GM19395 (cell line): ENCODE results near the gene POM121L12.

Source experiments
- ATAC-seq: cut with Tn5 transposase; IDR thresholded peaks from one replicate; pipeline ENCODE4 v1.9.1; 2021; ENCODE audit warnings: mild to moderate bottlenecking, moderate library complexity; ENCODE audit not compliant: unreplicated experiment

The POM121L12 gene

GRCh38 chr7:53035499-53036412 lies at the start of gene POM121L12:
Gene POM121L12, plus strand, starts transcription at chr7:53035633. Its CDS starts 39 bp downstream, at chr7:53035672.
- no peak for ATAC-seq

- no peak for ATAC-seq
Measured at GRCh38 chr7:52992001-52992400, 43.4 kb upstream of the POM121L12 start.

DNA sequence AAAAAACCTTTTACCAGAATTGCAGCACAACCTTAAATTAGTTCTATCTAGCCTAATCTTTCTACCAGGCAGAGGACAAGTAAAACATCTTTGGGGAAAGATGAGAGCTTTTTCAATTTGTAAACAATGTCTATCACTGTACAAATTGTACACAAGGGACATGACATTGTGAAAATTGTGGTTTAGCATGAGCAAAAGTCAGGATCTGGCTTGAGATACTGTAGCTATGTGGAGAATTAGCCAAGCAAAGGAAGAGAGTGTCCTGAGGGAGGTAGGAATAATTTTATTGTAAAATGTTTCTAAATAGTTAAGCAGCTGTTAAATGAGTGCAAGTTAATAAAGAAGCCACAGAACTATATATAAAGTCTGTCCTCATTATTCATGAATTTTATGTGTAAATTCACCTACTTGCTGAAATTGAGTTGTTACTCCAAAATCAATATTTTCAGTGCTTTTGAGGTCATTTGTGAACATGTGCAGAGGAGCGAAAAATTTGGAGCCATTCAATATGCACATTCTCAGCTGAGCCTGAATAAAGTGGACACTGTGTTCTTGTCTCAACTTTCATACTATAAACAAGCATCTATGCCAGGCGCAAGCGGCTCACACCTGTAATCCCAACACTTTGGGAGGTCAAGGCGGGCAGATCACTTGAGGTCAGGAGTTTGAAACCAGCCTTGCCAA lies 42.8 kb upstream of the POM121L12 start:
- ATAC-seq: no peak

- no peak for ATAC-seq
Measured at GRCh38 chr7:52995676-52996075, 39.8 kb upstream of the POM121L12 start.

- no peak for ATAC-seq
Measured at GRCh38 chr7:53001221-53001620, 34.2 kb upstream of the POM121L12 start.

GRCh38 chr7:53002389-53002788 lies 33.0 kb upstream of the POM121L12 start:
- no peak for ATAC-seq

DNA sequence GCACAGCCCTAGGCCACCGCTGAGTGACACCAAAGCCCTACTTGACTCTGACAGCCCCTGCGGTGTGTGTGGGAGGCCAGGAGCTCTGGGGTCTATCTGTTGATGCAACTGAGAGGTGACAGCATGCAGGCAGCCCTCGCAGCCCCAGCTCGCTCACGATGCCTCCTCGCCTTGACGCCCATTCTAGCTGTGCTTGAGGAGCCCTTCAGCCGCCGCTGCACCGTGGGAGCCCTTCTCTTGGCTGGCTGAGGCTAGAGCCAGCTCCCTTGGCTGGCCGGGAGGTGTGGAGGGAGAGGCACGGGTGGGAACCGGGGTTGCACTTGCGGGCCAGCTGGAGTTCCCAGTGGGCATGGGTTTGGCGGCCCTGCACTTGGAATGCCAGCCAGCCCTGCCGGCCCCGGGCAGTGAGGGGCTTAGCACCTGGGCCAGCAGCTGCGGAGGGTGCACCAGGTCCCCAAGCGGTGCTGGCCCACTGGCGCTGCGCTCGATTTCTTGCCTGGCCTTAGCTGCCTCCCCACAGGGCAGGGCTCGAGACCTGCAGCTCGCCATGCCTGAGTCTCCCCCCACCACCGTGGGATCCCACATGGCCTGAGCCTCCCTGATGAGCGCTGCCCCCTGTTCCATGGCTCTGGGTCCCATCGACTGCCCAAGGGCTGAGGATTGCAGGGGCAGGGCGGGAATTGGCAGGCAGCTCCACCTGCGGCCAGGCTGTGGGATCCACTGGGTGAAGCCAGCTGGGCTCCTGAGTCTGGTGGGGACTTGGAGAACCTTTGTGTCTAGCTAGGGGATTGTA lies 31.6 kb upstream of the POM121L12 start:
- no peak for ATAC-seq

DNA sequence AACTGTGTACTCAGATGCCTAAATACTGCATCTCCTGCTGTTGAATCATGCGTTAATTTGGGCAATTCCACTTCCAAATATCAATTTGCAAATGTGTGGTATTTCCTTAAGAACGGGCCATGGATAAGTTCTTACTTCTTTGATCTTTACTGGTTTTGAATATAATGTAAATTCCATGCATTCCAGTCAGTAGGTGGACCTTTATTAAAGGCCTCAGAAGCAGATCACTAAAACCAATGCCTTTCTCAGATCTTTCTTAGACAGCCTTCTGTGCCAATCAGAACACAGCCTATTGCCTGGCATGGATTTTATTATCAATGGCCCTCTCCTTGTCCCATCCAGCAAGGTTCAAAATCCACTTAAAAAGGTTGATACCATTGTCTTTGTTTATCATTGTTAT lies 21.5 kb upstream of the POM121L12 start:
- ATAC-seq: no peak

GRCh38 chr7:53015463-53015862 lies 20.0 kb upstream of the POM121L12 start:
- no peak for ATAC-seq

- ATAC-seq: no peak
Measured at GRCh38 chr7:53022893-53023292, 12.5 kb upstream of the POM121L12 start.

DNA sequence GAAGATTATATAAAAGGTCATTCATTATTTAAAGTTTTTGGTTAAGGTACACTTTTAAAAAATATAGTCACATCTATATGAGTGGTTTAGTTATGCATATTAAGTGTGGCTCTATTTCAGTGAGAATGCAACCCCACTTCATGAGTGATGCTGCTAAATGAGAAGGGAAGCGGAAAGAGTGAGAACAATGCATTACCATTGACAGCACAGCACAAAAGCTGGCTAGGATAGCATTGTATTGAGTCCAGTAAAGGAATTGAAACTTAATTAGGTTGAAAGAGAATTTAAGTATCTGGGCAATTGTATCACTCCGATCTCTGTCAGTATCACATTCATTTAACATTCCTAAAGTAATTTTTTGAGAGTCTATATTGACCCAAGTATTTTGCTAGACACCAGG lies 13.2 kb downstream of the POM121L12 start:
- ATAC-seq: no peak

GRCh38 chr7:53050433-53050832 lies 15.0 kb downstream of the POM121L12 start:
- no peak for ATAC-seq

DNA sequence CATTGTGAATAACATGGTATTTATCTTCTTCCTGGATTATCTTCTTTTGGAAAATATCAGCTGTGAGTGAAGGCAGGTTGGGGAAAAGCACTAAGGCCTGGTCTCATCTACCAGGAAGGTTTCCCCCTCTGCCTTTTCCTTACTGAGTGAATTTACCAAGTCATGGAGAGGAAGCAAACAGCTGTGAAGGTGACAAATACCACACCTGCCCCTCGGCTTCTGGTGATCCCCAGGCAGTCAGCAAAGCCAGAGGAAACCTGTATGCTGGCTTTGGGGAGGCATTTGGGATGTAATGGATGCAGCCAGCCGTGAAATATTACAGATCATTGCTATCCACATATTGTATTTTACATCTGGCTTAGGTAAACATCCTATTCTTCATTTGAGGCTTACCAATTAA lies 24.2 kb downstream of the POM121L12 start:
- ATAC-seq: no peak

GRCh38 chr7:53060066-53060465 lies 24.6 kb downstream of the POM121L12 start:
- no peak for ATAC-seq

GRCh38 chr7:53062796-53063195 lies 27.4 kb downstream of the POM121L12 start:
- ATAC-seq: no peak

GRCh38 chr7:53068673-53069072 lies 33.2 kb downstream of the POM121L12 start:
- no peak for ATAC-seq

DNA sequence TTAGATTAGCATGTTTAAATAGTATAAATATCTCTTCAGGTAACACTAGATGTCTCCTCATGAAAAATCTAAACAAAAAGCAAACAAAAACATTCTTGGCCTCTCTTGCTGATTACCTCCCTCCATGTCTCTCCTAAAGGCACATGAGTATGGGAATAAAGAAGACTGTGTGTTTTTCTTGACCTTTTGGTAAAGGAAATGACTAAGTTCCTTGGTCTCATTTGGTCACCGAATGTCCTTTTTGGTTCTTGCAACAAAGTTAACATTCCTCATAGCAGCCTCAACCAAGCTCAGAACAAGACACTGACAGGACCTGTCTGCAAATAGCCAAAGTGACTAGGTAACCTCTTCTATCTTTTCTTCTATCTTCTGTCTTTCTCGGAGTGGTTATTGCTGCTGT lies 35.5 kb downstream of the POM121L12 start:
- no peak for ATAC-seq
